ENCODE data around the gene CHAF1B. TPM values are rescaled to one million over a fixed set of nuclear protein-coding genes. Genes with fewer than 3 reads are reported as not detected.
A peak's percentile ranks its signal among the peaks of the same experiment; 100 is the strongest.
"Not testable (repeated sequence)": the region's sequence is repeated elsewhere in the genome, so short reads cannot be mapped to it uniquely, and the experiment has no call there.

The CHAF1B gene
- total and polyA plus RNA-seq, 2 donors (not counting 3 experiments of a cell fraction or from before 2014, with no cell fraction given) = 7.0 to 13.0 TPM

GRCh38 chr21:36337099-36337509, 48.1 kb upstream of the CHAF1B start:
- Histone ChIP-seq H3K36me3 (ENCODE audit: control insufficient read depth in 2 of 2, extremely low read depth in 1 of 2, insufficient read depth in 2 of 2, low read length in 2 of 2) (peaks cover 22 to 29% of the 10 kb centered on the region in 2 experiments), H3K4me2 (ENCODE audit: insufficient read depth, low read length) (no peak overlapping the region), H3K9me3 (replicated peaks; ENCODE audit: control insufficient read depth, insufficient read depth, low read length) (no peaks in the 10 kb centered on the region), H3K27ac (ENCODE audit: insufficient read depth, low read depth, low read length) (no peak overlapping the region), H3K4me3 (replicated peaks in 1 of 3; ENCODE audit: insufficient read depth in 1 of 3, low read depth in 1 of 3, low read length in 3 of 3) (no peak overlapping the region), H2AFZ (ENCODE audit: low read depth, low read length) (no peak overlapping the region), H3K4me1 (ENCODE audit: control insufficient read depth, extremely low read depth, insufficient read depth, low read length) (no peaks in the 10 kb centered on the region), H3K27me3 (ENCODE audit: control insufficient read depth in 2 of 2, insufficient read depth in 2 of 2, low read length in 2 of 2) (no peaks in the 10 kb centered on the region), H3K9ac (replicated peaks; ENCODE audit: extremely low read depth, insufficient read depth, low read length) (no peak overlapping the region), H3K9me1 (replicated peaks; ENCODE audit: control insufficient read depth, extremely low read depth, insufficient read depth, low read length) (no peaks in the 10 kb centered on the region), H4K20me1 (replicated peaks; ENCODE audit: control insufficient read depth, extremely low read depth, insufficient read depth, low read length) (peaks cover 2% of the 10 kb centered on the region), H3K79me2 (ENCODE audit: control insufficient read depth, insufficient read depth, low read length) (peaks cover 24% of the 10 kb centered on the region)
- dilution Hi-C loops (cut with MboI; ENCODE audit: extremely low pct_ligation_motif_present, low sequenced_read_pairs) = no loop called here
- BruUV-seq (replicated peaks) = no TSS peak
- ChIA-PET POLR2A (no interaction called here), CTCF (interaction anchor here (1.5 kb wide), 1 partner anchor 12 kb away, joined by 3 read pairs; no protein-coding TSS in a partner anchor)
- TF ChIP-seq POLR2A (IDR thresholded peaks at IDR 0.05; ENCODE audit: low read depth, low read length) (no peak), JUN (IDR thresholded peaks at IDR 0.05; ENCODE audit: borderline replicate concordance, insufficient read depth, insufficient read length, low read depth) (no peak), FOS (IDR thresholded peaks at IDR 0.05; ENCODE audit: borderline replicate concordance, insufficient read depth, low read length) (peak; percentile 9), GATA2 (IDR thresholded peaks at IDR 0.05; ENCODE audit: insufficient read depth, insufficient read length, low read depth, low read length) (no peak), MYC (IDR thresholded peaks at IDR 0.05; ENCODE audit: low read depth, low read length) (no peak)
- no peak for FAIRE-seq
- DNase-seq (ENCODE audit: low read depth, low spot score) = no peak
- intact Hi-C loops (cut with micrococcal nuclease) = no loop called here

GRCh38 chr21:36338975-36339374, 46.2 kb upstream of the CHAF1B start:
- TF ChIP-seq, protein P1, sequence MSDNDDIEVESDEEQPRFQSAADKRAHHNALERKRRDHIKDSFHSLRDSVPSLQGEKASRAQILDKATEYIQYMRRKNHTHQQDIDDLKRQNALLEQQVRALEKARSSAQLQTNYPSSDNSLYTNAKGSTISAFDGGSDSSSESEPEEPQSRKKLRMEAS (IDR thresholded peaks at IDR 0.05; ENCODE audit: insufficient read depth, insufficient read length) = no peak
- TF ChIP-seq GATA2 (IDR thresholded peaks at IDR 0.05; ENCODE audit: insufficient read depth, insufficient read length, low read depth, low read length) (no peak), POLR2AphosphoS5 (IDR thresholded peaks at IDR 0.05; ENCODE audit: insufficient read depth, low read depth, low read length) (no peak)
- TF ChIP-seq, protein P2, sequence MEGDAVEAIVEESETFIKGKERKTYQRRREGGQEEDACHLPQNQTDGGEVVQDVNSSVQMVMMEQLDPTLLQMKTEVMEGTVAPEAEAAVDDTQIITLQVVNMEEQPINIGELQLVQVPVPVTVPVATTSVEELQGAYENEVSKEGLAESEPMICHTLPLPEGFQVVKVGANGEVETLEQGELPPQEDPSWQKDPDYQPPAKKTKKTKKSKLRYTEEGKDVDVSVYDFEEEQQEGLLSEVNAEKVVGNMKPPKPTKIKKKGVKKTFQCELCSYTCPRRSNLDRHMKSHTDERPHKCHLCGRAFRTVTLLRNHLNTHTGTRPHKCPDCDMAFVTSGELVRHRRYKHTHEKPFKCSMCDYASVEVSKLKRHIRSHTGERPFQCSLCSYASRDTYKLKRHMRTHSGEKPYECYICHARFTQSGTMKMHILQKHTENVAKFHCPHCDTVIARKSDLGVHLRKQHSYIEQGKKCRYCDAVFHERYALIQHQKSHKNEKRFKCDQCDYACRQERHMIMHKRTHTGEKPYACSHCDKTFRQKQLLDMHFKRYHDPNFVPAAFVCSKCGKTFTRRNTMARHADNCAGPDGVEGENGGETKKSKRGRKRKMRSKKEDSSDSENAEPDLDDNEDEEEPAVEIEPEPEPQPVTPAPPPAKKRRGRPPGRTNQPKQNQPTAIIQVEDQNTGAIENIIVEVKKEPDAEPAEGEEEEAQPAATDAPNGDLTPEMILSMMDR (IDR thresholded peaks at IDR 0.05; ENCODE audit: extremely low read depth in 1 of 2, insufficient read depth in 1 of 2, low read depth in 1 of 2, low read length in 2 of 2) = no peak
- CTCF ChIA-PET = no interaction called here
- H3K36me3 ChIP-seq (ENCODE audit: control insufficient read depth in 2 of 2, extremely low read depth in 1 of 2, insufficient read depth in 2 of 2, low read length in 2 of 2) = peaks cover 25 to 29% of the 10 kb centered on the region in 2 experiments

GRCh38 chr21:36342581-36342980, 42.6 kb upstream of the CHAF1B start:
- H3K4me3 ChIP-seq (replicated peaks in 1 of 3; ENCODE audit: insufficient read depth in 1 of 3, low read depth in 1 of 3, low read length in 3 of 3); H3K9ac ChIP-seq (replicated peaks; ENCODE audit: extremely low read depth, insufficient read depth, low read length); H3K4me1 ChIP-seq (ENCODE audit: control insufficient read depth, extremely low read depth, insufficient read depth, low read length); H3K4me2 ChIP-seq (ENCODE audit: insufficient read depth, low read length); CTCF ChIA-PET; H3K27ac ChIP-seq (ENCODE audit: insufficient read depth, low read depth, low read length); intact Hi-C loops (cut with micrococcal nuclease); H3K9me3 ChIP-seq (replicated peaks; ENCODE audit: control insufficient read depth, insufficient read depth, low read length); H3K79me2 ChIP-seq (ENCODE audit: control insufficient read depth, insufficient read depth, low read length); H2AFZ ChIP-seq (ENCODE audit: low read depth, low read length); H3K9me1 ChIP-seq (replicated peaks; ENCODE audit: control insufficient read depth, extremely low read depth, insufficient read depth, low read length); BruUV-seq (replicated peaks); FAIRE-seq; dilution Hi-C loops (cut with MboI; ENCODE audit: extremely low pct_ligation_motif_present, low sequenced_read_pairs); H4K20me1 ChIP-seq (replicated peaks; ENCODE audit: control insufficient read depth, extremely low read depth, insufficient read depth, low read length); H3K27me3 ChIP-seq (ENCODE audit: control insufficient read depth in 2 of 2, insufficient read depth in 2 of 2, low read length in 2 of 2); DNase-seq (ENCODE audit: low read depth, low spot score); POLR2A ChIA-PET: not testable (repeated sequence)
- peaks cover 30% of the 10 kb centered on the region in 2 experiments for H3K36me3 ChIP-seq (ENCODE audit: control insufficient read depth in 2 of 2, extremely low read depth in 1 of 2, insufficient read depth in 2 of 2, low read length in 2 of 2)

More at GRCh38 chr21:36338975-36339374, 46.2 kb upstream of the CHAF1B start:
- no TSS peak for BruUV-seq (replicated peaks)
- Histone ChIP-seq H2AFZ (ENCODE audit: low read depth, low read length) (no peak overlapping the region), H4K20me1 (replicated peaks; ENCODE audit: control insufficient read depth, extremely low read depth, insufficient read depth, low read length) (no peaks in the 10 kb centered on the region), H3K27me3 (ENCODE audit: control insufficient read depth in 2 of 2, insufficient read depth in 2 of 2, low read length in 2 of 2) (no peaks in the 10 kb centered on the region), H3K9me1 (replicated peaks; ENCODE audit: control insufficient read depth, extremely low read depth, insufficient read depth, low read length) (no peaks in the 10 kb centered on the region), H3K9ac (replicated peaks; ENCODE audit: extremely low read depth, insufficient read depth, low read length) (no peak overlapping the region), H3K4me2 (ENCODE audit: insufficient read depth, low read length) (no peak overlapping the region), H3K27ac (ENCODE audit: insufficient read depth, low read depth, low read length) (no peak overlapping the region), H3K4me3 (replicated peaks in 1 of 3; ENCODE audit: insufficient read depth in 1 of 3, low read depth in 1 of 3, low read length in 3 of 3) (no peak overlapping the region), H3K4me1 (ENCODE audit: control insufficient read depth, extremely low read depth, insufficient read depth, low read length) (no peaks in the 10 kb centered on the region), H3K9me3 (replicated peaks; ENCODE audit: control insufficient read depth, insufficient read depth, low read length) (no peaks in the 10 kb centered on the region), H3K79me2 (ENCODE audit: control insufficient read depth, insufficient read depth, low read length) (peaks cover 11% of the 10 kb centered on the region)
- POLR2A ChIA-PET = no interaction called here
- no peak for FAIRE-seq
- dilution Hi-C loops (cut with MboI; ENCODE audit: extremely low pct_ligation_motif_present, low sequenced_read_pairs) (no loop called here), intact Hi-C loops (cut with micrococcal nuclease) (no loop called here)
- DNase-seq (ENCODE audit: low read depth, low spot score) = no peak
